ENCODE measurements around the gene MYL7. TPM values are rescaled to one million over a fixed set of nuclear protein-coding genes. Genes with fewer than 3 reads are reported as not detected.

MYL7 gene
- polyA plus RNA-seq, 3 donors = not detected

GRCh38 chr7:44112231-44112996 is 28.7 kb downstream of the MYL7 start:
- H3K27ac Mint-ChIP-seq = no peak overlapping the region
- Histone ChIP-seq H3K36me3 (replicated peaks in 1 of 2; ENCODE audit: control insufficient read depth in 1 of 2, insufficient read depth in 2 of 2, low read length in 2 of 2) (peaks cover 9 to 11% of the 10 kb centered on the region in 2 donors), H4K20me1 (ENCODE audit: insufficient read depth, low read length) (no peaks in the 10 kb centered on the region)

GRCh38 chr7:44111761-44112160 is 29.4 kb downstream of the MYL7 start:
- Mint-ChIP-seq H3K4me1 (no peaks in the 10 kb centered on the region), H3K27me3 (ENCODE audit: low read depth in 3 of 3) (peaks cover 0 to 2% (median 2%) of the 10 kb centered on the region in 3 donors), H3K4me3 (no peak overlapping the region), H3K27ac (no peak overlapping the region), H3K9me3 (peaks cover 0 to 8% (median 3%) of the 10 kb centered on the region in 7 donors), H3K36me3 (peaks cover 10 to 31% of the 10 kb centered on the region in 2 donors)
- Histone ChIP-seq H3K36me3 (replicated peaks in 1 of 2; ENCODE audit: control insufficient read depth in 1 of 2, insufficient read depth in 2 of 2, low read length in 2 of 2) (peaks cover 5 to 8% of the 10 kb centered on the region in 2 donors), H3K4me1 (ENCODE audit: control insufficient read depth in 1 of 2, insufficient read depth in 2 of 2, low read length in 2 of 2) (no peaks in the 10 kb centered on the region), H3K4me3 (replicated peaks in 1 of 3; ENCODE audit: low read depth in 2 of 3, low read length in 3 of 3) (no peak overlapping the region), H3K9ac (ENCODE audit: insufficient read depth, low read length, poor library complexity, severe bottlenecking) (no peak overlapping the region), H3K27ac (ENCODE audit: low read depth in 1 of 2, low read length in 2 of 2) (no peak overlapping the region), H2AFZ (ENCODE audit: insufficient read depth, low read depth, low read length, poor library complexity, severe bottlenecking) (no peak overlapping the region), H4K20me1 (ENCODE audit: insufficient read depth, low read length) (no peaks in the 10 kb centered on the region), H3K9me3 (replicated peaks in 1 of 2; ENCODE audit: control insufficient read depth in 1 of 2, insufficient read depth in 1 of 2, low read length in 2 of 2) (no peaks in the 10 kb centered on the region), H3K4me2 (replicated peaks; ENCODE audit: extremely low read depth, low read length, poor library complexity, severe bottlenecking) (no peak overlapping the region), H3K27me3 (ENCODE audit: control insufficient read depth in 2 of 2, insufficient read depth in 2 of 2, low read length in 2 of 2) (no peaks in the 10 kb centered on the region), H3K79me2 (ENCODE audit: insufficient read depth, low read length) (no peaks in the 10 kb centered on the region)
- intact Hi-C loops (cut with micrococcal nuclease) = no loop called here
- WGBS (ENCODE audit: insufficient coverage) = 95% methylated on average over 15 of the region's 16 CpGs
- TF ChIP-seq CTCF (IDR thresholded peaks at IDR 0.05) = no peak
- no peak for DNase-seq

More at GRCh38 chr7:44112231-44112996, 28.7 kb downstream of the MYL7 start:
- no peak overlapping the region for H3K4me3 Mint-ChIP-seq
- Histone ChIP-seq H3K9me3 (replicated peaks in 1 of 2; ENCODE audit: control insufficient read depth in 1 of 2, insufficient read depth in 1 of 2, low read length in 2 of 2) (no peaks in the 10 kb centered on the region), H3K27me3 (ENCODE audit: control insufficient read depth in 2 of 2, insufficient read depth in 2 of 2, low read length in 2 of 2) (no peaks in the 10 kb centered on the region), H3K4me1 (ENCODE audit: control insufficient read depth in 1 of 2, insufficient read depth in 2 of 2, low read length in 2 of 2) (no peaks in the 10 kb centered on the region), H3K79me2 (ENCODE audit: insufficient read depth, low read length) (no peaks in the 10 kb centered on the region), H3K27ac (ENCODE audit: low read depth in 1 of 2, low read length in 2 of 2) (no peak overlapping the region), H3K4me2 (replicated peaks; ENCODE audit: extremely low read depth, low read length, poor library complexity, severe bottlenecking) (no peak overlapping the region), H3K9ac (ENCODE audit: insufficient read depth, low read length, poor library complexity, severe bottlenecking) (no peak overlapping the region), H3K4me3 (replicated peaks in 1 of 3; ENCODE audit: low read depth in 2 of 3, low read length in 3 of 3) (no peak overlapping the region), H2AFZ (ENCODE audit: insufficient read depth, low read depth, low read length, poor library complexity, severe bottlenecking) (no peak overlapping the region)
- no peak for DNase-seq
- H3K4me1 Mint-ChIP-seq = no peaks in the 10 kb centered on the region
- 96% methylated on average over 35 of the region's 41 CpGs for WGBS (ENCODE audit: insufficient coverage)
- peaks cover 0 to 8% (median 3%) of the 10 kb centered on the region in 7 donors for H3K9me3 Mint-ChIP-seq
- TF ChIP-seq CTCF (IDR thresholded peaks at IDR 0.05) = no peak
- peaks cover 10 to 37% of the 10 kb centered on the region in 2 donors for H3K36me3 Mint-ChIP-seq
- intact Hi-C loops (cut with micrococcal nuclease) = no loop called here
- H3K27me3 Mint-ChIP-seq (ENCODE audit: low read depth in 3 of 3) = peaks cover 0 to 2% (median under 1%) of the 10 kb centered on the region in 3 donors
